ENCODE data around the gene MISP. TPM values are rescaled to one million over a fixed set of nuclear protein-coding genes. Genes with fewer than 3 reads are reported as not detected.
"Not testable (repeated sequence)": the region's sequence is repeated elsewhere in the genome, so short reads cannot be mapped to it uniquely, and the experiment has no call there.

MISP gene
- 1 to 10 TPM in 1 of 2 donors, under 1 TPM in 1; 0.96 to 1.5 TPM for total RNA-seq

GRCh38 chr19:750640-751423 is at the start of gene MISP:
Gene MISP, plus strand, starts transcription at chr19:751112. Its CDS starts 5,835 bp downstream, at chr19:756947.
- no peak for TF ChIP-seq CTCF (IDR thresholded peaks at IDR 0.05)
- no peak for DNase-seq (ENCODE audit: low spot score)
- H3K27ac ChIP-seq, result no peak within 1 kb of the TSS

GRCh38 chr19:702847-703246 is 48.1 kb upstream of the MISP start:
- not testable (repeated sequence) for H3K27me3 ChIP-seq; H3K9me3 ChIP-seq; H3K36me3 ChIP-seq; DNase-seq (ENCODE audit: low spot score); H3K4me3 ChIP-seq; H3K27ac ChIP-seq
- peaks cover 0 to 13% of the 10 kb centered on the region in 2 donors for H3K4me1 ChIP-seq

More at GRCh38 chr19:750640-751423, at the start of gene MISP:
- Histone ChIP-seq H3K9me3 (peaks cover 8 to 12% of the 10 kb centered on the region in 2 donors), H3K36me3 (peaks cover 10% of the 10 kb centered on the region), H3K27me3 (no peaks in the 10 kb centered on the region), H3K4me3 (no peak within 1 kb of the TSS), H3K4me1 (no peaks in the 10 kb centered on the region)

GRCh38 chr19:703329-703650 is 47.6 kb upstream of the MISP start:
- Histone ChIP-seq H3K27me3 (no peaks in the 10 kb centered on the region), H3K36me3 (no peaks in the 10 kb centered on the region), H3K4me1 (peaks cover 0 to 18% of the 10 kb centered on the region in 2 donors), H3K27ac (no peak overlapping the region), H3K4me3 (peak overlapping the region; percentile 14 to 27), H3K9me3 (no peaks in the 10 kb centered on the region)
- no peak for TF ChIP-seq CTCF (IDR thresholded peaks at IDR 0.05)
- no peak for DNase-seq (ENCODE audit: low spot score)

- Histone ChIP-seq H3K36me3 (no peaks in the 10 kb centered on the region), H3K27me3 (no peaks in the 10 kb centered on the region), H3K9me3 (no peaks in the 10 kb centered on the region), H3K4me3 (peak overlapping the region; percentile 14 to 27), H3K27ac (no peak overlapping the region), H3K4me1 (peaks cover 0 to 21% of the 10 kb centered on the region in 2 donors)
- peak; percentile 89 for DNase-seq (ENCODE audit: low spot score)
- no peak for TF ChIP-seq CTCF (IDR thresholded peaks at IDR 0.05)
Observed at GRCh38 chr19:703651-704446, 47.1 kb upstream of the MISP start.

- Histone ChIP-seq H3K27me3 (no peaks in the 10 kb centered on the region), H3K4me1 (peaks cover 0 to 21% of the 10 kb centered on the region in 2 donors), H3K36me3 (no peaks in the 10 kb centered on the region), H3K4me3 (no peak overlapping the region), H3K9me3 (no peaks in the 10 kb centered on the region), H3K27ac (no peak overlapping the region)
- TF ChIP-seq CTCF (IDR thresholded peaks at IDR 0.05), result no peak
- DNase-seq (ENCODE audit: low spot score), result no peak
Observed at GRCh38 chr19:704447-704741, 46.5 kb upstream of the MISP start.

Measured in right atrium auricular region (tissue), 2 donors.